GM12865 (cell line): ENCODE data around the gene UBE4B.
"Not testable (repeated sequence)": the region's sequence is repeated elsewhere in the genome, so short reads cannot be mapped to it uniquely, and the experiment has no call there.

Source experiments
- DNase-seq: peaks from one replicate; pipeline ENCODE4 v3.0.0; 2010; ENCODE audit warnings: low read depth
- H3K4me3 ChIP-seq: 2 replicates; pipeline ENCODE4 v1.5.1; 2011; ENCODE audit warnings: mild to moderate bottlenecking, low read depth, low read length, control low read depth
- CTCF ChIP-seq: IDR thresholded peaks from 2 replicates; pipeline ENCODE4 v1.5.1; 2011; ENCODE audit warnings: low read length, control low read depth, low read depth, inconsistent platforms; ENCODE audit not compliant: insufficient read depth; ENCODE audit errors: missing control alignments

Gene UBE4B

GRCh38 chr1:10217748-10218441 lies 185.1 kb downstream of the UBE4B start:
- no peak for TF ChIP-seq CTCF
- H3K4me3 ChIP-seq: no peak overlapping the region
- DNase-seq: no peak

GRCh38 chr1:10220200-10220599 lies 187.4 kb downstream of the UBE4B start:
- TF ChIP-seq CTCF: no peak
- no peak for DNase-seq
- no peak overlapping the region for H3K4me3 ChIP-seq

- DNase-seq, H3K4me3 ChIP-seq: not testable (repeated sequence)
Measured at GRCh38 chr1:10220657-10221056, 187.9 kb downstream of the UBE4B start.

- no peak for TF ChIP-seq CTCF
- no peak overlapping the region for H3K4me3 ChIP-seq
- DNase-seq: no peak
Measured at GRCh38 chr1:10225573-10225972, 192.8 kb downstream of the UBE4B start.

GRCh38 chr1:10228528-10228927 lies 195.8 kb downstream of the UBE4B start:
- no peak for DNase-seq
- no peak for TF ChIP-seq CTCF
- H3K4me3 ChIP-seq: no peak overlapping the region

GRCh38 chr1:10229903-10230302 lies 197.1 kb downstream of the UBE4B start:
- H3K4me3 ChIP-seq: no peak overlapping the region
- DNase-seq: no peak
- TF ChIP-seq CTCF: no peak
